Right forelimb (tissue), 1 donor: ENCODE data around the gene DIPK1A.

Experiments used
- DNase-seq: peaks from one replicate; pipeline ENCODE4 v3.0.0-alpha.2; 2018

Gene DIPK1A

GRCh38 chr1:92870591-92870990 is 90.7 kb downstream of the DIPK1A start:
- no peak for DNase-seq

- DNase-seq: no peak
Observed at GRCh38 chr1:92864131-92864530, 97.1 kb downstream of the DIPK1A start.

GRCh38 chr1:92862605-92863004 is 98.7 kb downstream of the DIPK1A start:
- no peak for DNase-seq

- DNase-seq: no peak
Observed at GRCh38 chr1:92859400-92860039, 101.7 kb downstream of the DIPK1A start.

- DNase-seq: peak; percentile 51
Observed at GRCh38 chr1:92858564-92859399, 102.5 kb downstream of the DIPK1A start.

GRCh38 chr1:92857817-92858216 is 103.4 kb downstream of the DIPK1A start:
- DNase-seq: no peak

- DNase-seq: no peak
Observed at GRCh38 chr1:92855236-92855635, 106.0 kb downstream of the DIPK1A start.

- DNase-seq: no peak
Observed at GRCh38 chr1:92854101-92854785, 107.0 kb downstream of the DIPK1A start.

GRCh38 chr1:92853299-92853698 is 108.0 kb downstream of the DIPK1A start:
- DNase-seq: no peak

- no peak for DNase-seq
Observed at GRCh38 chr1:92851729-92852128, 109.5 kb downstream of the DIPK1A start.

GRCh38 chr1:92850019-92850418 is 111.2 kb downstream of the DIPK1A start:
- no peak for DNase-seq

- DNase-seq: no peak
Observed at GRCh38 chr1:92848201-92848600, 113.1 kb downstream of the DIPK1A start.

- DNase-seq: no peak
Observed at GRCh38 chr1:92845908-92846307, 115.4 kb downstream of the DIPK1A start.

GRCh38 chr1:92844439-92844838 is 116.8 kb downstream of the DIPK1A start:
- no peak for DNase-seq

GRCh38 chr1:92843429-92844352 is 117.6 kb downstream of the DIPK1A start:
- DNase-seq: no peak

GRCh38 chr1:92843046-92843423 is 118.2 kb downstream of the DIPK1A start:
- DNase-seq: no peak

- no peak for DNase-seq
Observed at GRCh38 chr1:92842082-92843045, 118.9 kb downstream of the DIPK1A start.

- DNase-seq: no peak
Observed at GRCh38 chr1:92840600-92840999, 120.7 kb downstream of the DIPK1A start.

GRCh38 chr1:92839442-92839841 is 121.8 kb downstream of the DIPK1A start:
- no peak for DNase-seq

- no peak for DNase-seq
Observed at GRCh38 chr1:92838519-92838918, 122.7 kb downstream of the DIPK1A start.

GRCh38 chr1:92837062-92837461 is 124.2 kb downstream of the DIPK1A start:
- no peak for DNase-seq

- DNase-seq: no peak
Observed at GRCh38 chr1:92834617-92835016, 126.6 kb downstream of the DIPK1A start.
